HEK293 (cell line): ENCODE measurements around the gene PRX.
A peak's percentile ranks its signal among the peaks of the same experiment; 100 is the strongest.
"Not testable (repeated sequence)": the region's sequence is repeated elsewhere in the genome, so short reads cannot be mapped to it uniquely, and the experiment has no call there.

Source experiments
- CTCF ChIA-PET: fragments of 350-600 bp; formaldehyde crosslinking; extraction: SDS; loops from one replicate; lab custom pipeline; 2021; ENCODE audit warnings: antibody characterized with exemption; lab: Yijun Ruan, JAX
- POLR2A ChIA-PET: fragments of 300-600 bp; formaldehyde crosslinking; extraction: SDS; loops from one replicate; lab custom pipeline; 2020; ENCODE audit warnings: antibody characterized with exemption, inconsistent platforms; lab: Yijun Ruan, JAX
- H3K27ac ChIP-seq: fragments of 200-500 bp; sonication (Bioruptor generic); 2 replicates; pipeline ENCODE4 v1.5.1; 2014; ENCODE audit warnings: low read depth, low read length, control low read depth, inconsistent platforms; ENCODE audit errors: extremely low read depth
- H3K36me3 ChIP-seq, 2 experiments: fragments of 200-500 bp in 1 of 2; sonication (Bioruptor generic) in 1 of 2; 1 replicate in 1 of 2; 2 replicates in 1 of 2; pipeline ENCODE4 v1.5.1; 2014 to 2017; ENCODE audit warnings: inconsistent platforms in 2 of 2, low read length in 2 of 2; ENCODE audit not compliant: control insufficient read depth in 2 of 2, insufficient read depth in 1 of 2
- H3K4me1 ChIP-seq: fragments of 200-500 bp; sonication (Bioruptor generic); 2 replicates; pipeline ENCODE4 v1.5.1; 2014; ENCODE audit warnings: mild to moderate bottlenecking, low read length, inconsistent platforms; ENCODE audit not compliant: control insufficient read depth, insufficient read depth
- H3K4me3 ChIP-seq: 2 replicates; pipeline ENCODE4 v1.5.1; 2011; ENCODE audit warnings: low read depth, mild to moderate bottlenecking, control low read depth, low read length, moderate library complexity
- H3K9me3 ChIP-seq: fragments of 200-500 bp; sonication (Bioruptor generic); 2 replicates; pipeline ENCODE4 v1.5.1; 2014; ENCODE audit warnings: low read depth, low read length, inconsistent platforms; ENCODE audit not compliant: control insufficient read depth, insufficient read depth
- CTCF ChIP-seq: fragments of 450-650 bp; formaldehyde crosslinking; IDR thresholded peaks from 2 replicates; pipeline ENCODE4 v1.5.1; 2016; ENCODE audit warnings: missing biosample characterization, missing genetic modification characterization
- REPIN1 ChIP-seq: fragments of 450-650 bp; formaldehyde crosslinking; IDR thresholded peaks from 2 replicates; pipeline ENCODE4 v1.5.1; 2017; ENCODE audit warnings: missing biosample characterization, missing genetic modification characterization, low read depth
- ZBTB1 ChIP-seq: fragments of 450-650 bp; formaldehyde crosslinking; IDR thresholded peaks from 2 replicates; pipeline ENCODE4 v1.5.1; 2016; ENCODE audit warnings: missing biosample characterization, missing genetic modification characterization
- ZNF121 ChIP-seq: fragments of 450-650 bp; formaldehyde crosslinking; IDR thresholded peaks from 2 replicates; pipeline ENCODE4 v1.5.1; 2016; ENCODE audit warnings: missing biosample characterization, missing genetic modification characterization
- ZNF132 ChIP-seq: fragments of 450-650 bp; formaldehyde crosslinking; IDR thresholded peaks from 2 replicates; pipeline ENCODE4 v1.5.1; 2017; ENCODE audit warnings: missing biosample characterization, missing genetic modification characterization, borderline replicate concordance
- ZNF223 ChIP-seq: fragments of 450-650 bp; formaldehyde crosslinking; IDR thresholded peaks from 2 replicates; pipeline ENCODE4 v1.5.1; 2016; ENCODE audit warnings: missing biosample characterization, missing genetic modification characterization
- ZNF354C ChIP-seq: fragments of 450-650 bp; formaldehyde crosslinking; IDR thresholded peaks from 2 replicates; pipeline ENCODE4 v1.5.1; 2016; ENCODE audit warnings: missing biosample characterization, missing genetic modification characterization, low read depth, borderline replicate concordance
- ZNF549 ChIP-seq: fragments of 450-650 bp; IDR thresholded peaks from 2 replicates; pipeline ENCODE4 v1.5.1; 2018; ENCODE audit warnings: missing biosample characterization, missing genetic modification characterization, mild to moderate bottlenecking, inconsistent platforms, moderate library complexity
- ZNF585B ChIP-seq: fragments of 450-650 bp; formaldehyde crosslinking; IDR thresholded peaks from 2 replicates; pipeline ENCODE4 v1.5.1; 2016; ENCODE audit warnings: missing biosample characterization, missing genetic modification characterization
- ZNF624 ChIP-seq: fragments of 450-650 bp; formaldehyde crosslinking; IDR thresholded peaks from 2 replicates; pipeline ENCODE4 v1.5.1; 2017; ENCODE audit warnings: missing biosample characterization, missing genetic modification characterization
- ZSCAN23 ChIP-seq: fragments of 450-650 bp; formaldehyde crosslinking; IDR thresholded peaks from 2 replicates; pipeline ENCODE4 v1.5.1; 2016; ENCODE audit warnings: missing biosample characterization, missing genetic modification characterization
- ZSCAN4 ChIP-seq: fragments of 450-650 bp; formaldehyde crosslinking; IDR thresholded peaks from 2 replicates; pipeline ENCODE4 v1.5.1; 2017; ENCODE audit warnings: missing biosample characterization, missing genetic modification characterization
- TF ChIP-seq, protein P1 (sequence below): fragments of 450-650 bp; formaldehyde crosslinking; IDR thresholded peaks from 2 replicates; pipeline ENCODE4 v1.5.1; 2016; ENCODE audit warnings: missing biosample characterization, missing genetic modification characterization, borderline replicate concordance

Gene PRX

GRCh38 chr19:40410030-40410389, 3.2 kb downstream of the PRX start (continued):
- TF ChIP-seq ZNF549 (tag by site-specific recombination) = no peak

DNA sequence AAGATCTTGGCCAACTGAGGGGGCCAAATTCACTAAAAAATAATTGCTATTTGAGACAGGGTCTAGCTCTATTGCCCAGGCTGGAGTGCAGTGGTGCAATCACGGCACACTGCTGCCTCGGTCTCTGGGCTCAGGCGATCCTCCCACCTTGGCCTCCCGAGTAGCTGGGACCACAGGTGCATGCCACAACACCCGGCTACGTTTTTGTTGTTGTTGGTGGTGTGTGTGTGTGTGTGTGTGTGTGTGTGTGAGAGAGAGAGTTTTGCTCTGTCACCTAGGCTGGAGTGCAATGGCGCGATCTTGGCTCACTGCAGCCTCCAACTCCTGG, 4.6 kb downstream of the PRX start:
- not testable (repeated sequence) for H3K36me3 ChIP-seq, H3K27ac ChIP-seq, H3K9me3 ChIP-seq, H3K4me3 ChIP-seq, H3K4me1 ChIP-seq
- POLR2A ChIA-PET = interaction anchor here (1.2 to 1.8 kb wide), 2 partner anchors 18 to 34 kb away, joined by 4 to 6 read pairs; partner anchors contain the start of gene SERTAD1
- CTCF ChIA-PET = interaction anchor here (0.6 to 4.4 kb wide), 7 partner anchors 12 to 113 kb away, joined by 3 to 37 read pairs (median 4); partner anchors contain the start of gene SERTAD1
- TF ChIP-seq ZNF121 (tag by site-specific recombination) = peak; percentile 98
- peak; percentile 29 for TF ChIP-seq ZSCAN4

DNA sequence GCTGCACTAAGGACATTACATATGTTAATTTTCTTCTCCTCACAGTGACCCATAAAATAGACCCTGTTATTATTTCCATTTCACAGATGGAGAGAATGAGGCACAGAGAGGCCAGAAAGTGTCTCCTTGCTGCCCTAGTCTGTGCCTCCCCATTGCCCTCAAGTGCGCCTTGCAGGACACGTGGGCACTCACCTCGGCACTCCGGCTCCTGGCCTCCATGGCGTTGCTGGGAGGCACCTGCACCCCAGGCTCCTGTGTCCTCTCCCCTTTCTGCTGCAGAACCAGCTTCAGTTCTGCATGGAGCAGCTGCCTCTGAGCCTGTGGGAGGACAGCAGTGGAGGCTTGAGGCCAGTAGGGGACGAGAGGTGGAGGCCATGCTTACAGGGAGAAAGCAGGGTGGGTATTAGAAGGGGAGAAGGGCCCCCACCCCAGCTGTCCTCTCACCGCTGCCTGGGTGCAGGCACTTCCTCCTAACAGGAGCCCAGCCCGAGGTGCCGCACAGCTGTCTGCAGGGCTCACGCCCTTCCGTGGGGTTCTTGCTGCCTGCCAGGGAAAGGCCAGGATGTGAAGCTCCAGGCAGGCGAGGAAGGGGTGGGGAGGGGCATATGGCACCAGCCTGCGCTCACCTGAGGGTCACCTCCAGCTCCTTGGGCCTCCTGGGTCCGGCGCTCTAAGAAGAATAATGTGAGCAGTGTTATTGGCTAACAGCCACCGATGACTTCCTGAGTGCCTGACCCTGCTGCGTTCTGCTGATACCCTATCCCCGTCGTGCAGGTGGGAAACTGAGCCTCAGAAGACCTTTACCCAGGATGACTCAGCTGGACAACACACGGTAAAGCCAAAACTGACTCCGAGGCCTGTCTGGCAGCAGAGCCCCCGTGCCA, 5.2 kb downstream of the PRX start:
- H3K9me3 ChIP-seq = no peaks in the 10 kb centered on the region
- no peak overlapping the region for H3K27ac ChIP-seq
- no peaks in the 10 kb centered on the region for H3K36me3 ChIP-seq
- TF ChIP-seq ZSCAN23 (tag by site-specific recombination) = no peak
- no peak for TF ChIP-seq ZNF132 (tag by site-specific recombination)
- TF ChIP-seq CTCF (tag by site-specific recombination) = no peak
- TF ChIP-seq ZNF223 = no peak
- no peak for TF ChIP-seq ZBTB1 (tag by site-specific recombination)
- TF ChIP-seq ZNF354C (tag by site-specific recombination) = no peak
- TF ChIP-seq, protein P1, sequence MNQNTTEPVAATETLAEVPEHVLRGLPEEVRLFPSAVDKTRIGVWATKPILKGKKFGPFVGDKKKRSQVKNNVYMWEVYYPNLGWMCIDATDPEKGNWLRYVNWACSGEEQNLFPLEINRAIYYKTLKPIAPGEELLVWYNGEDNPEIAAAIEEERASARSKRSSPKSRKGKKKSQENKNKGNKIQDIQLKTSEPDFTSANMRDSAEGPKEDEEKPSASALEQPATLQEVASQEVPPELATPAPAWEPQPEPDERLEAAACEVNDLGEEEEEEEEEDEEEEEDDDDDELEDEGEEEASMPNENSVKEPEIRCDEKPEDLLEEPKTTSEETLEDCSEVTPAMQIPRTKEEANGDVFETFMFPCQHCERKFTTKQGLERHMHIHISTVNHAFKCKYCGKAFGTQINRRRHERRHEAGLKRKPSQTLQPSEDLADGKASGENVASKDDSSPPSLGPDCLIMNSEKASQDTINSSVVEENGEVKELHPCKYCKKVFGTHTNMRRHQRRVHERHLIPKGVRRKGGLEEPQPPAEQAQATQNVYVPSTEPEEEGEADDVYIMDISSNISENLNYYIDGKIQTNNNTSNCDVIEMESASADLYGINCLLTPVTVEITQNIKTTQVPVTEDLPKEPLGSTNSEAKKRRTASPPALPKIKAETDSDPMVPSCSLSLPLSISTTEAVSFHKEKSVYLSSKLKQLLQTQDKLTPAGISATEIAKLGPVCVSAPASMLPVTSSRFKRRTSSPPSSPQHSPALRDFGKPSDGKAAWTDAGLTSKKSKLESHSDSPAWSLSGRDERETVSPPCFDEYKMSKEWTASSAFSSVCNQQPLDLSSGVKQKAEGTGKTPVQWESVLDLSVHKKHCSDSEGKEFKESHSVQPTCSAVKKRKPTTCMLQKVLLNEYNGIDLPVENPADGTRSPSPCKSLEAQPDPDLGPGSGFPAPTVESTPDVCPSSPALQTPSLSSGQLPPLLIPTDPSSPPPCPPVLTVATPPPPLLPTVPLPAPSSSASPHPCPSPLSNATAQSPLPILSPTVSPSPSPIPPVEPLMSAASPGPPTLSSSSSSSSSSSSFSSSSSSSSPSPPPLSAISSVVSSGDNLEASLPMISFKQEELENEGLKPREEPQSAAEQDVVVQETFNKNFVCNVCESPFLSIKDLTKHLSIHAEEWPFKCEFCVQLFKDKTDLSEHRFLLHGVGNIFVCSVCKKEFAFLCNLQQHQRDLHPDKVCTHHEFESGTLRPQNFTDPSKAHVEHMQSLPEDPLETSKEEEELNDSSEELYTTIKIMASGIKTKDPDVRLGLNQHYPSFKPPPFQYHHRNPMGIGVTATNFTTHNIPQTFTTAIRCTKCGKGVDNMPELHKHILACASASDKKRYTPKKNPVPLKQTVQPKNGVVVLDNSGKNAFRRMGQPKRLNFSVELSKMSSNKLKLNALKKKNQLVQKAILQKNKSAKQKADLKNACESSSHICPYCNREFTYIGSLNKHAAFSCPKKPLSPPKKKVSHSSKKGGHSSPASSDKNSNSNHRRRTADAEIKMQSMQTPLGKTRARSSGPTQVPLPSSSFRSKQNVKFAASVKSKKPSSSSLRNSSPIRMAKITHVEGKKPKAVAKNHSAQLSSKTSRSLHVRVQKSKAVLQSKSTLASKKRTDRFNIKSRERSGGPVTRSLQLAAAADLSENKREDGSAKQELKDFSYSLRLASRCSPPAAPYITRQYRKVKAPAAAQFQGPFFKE = no peak
- no peak for TF ChIP-seq ZNF624 (tag by site-specific recombination)
- no peak for TF ChIP-seq ZNF585B (tag by site-specific recombination)
- no peak for TF ChIP-seq REPIN1
- TF ChIP-seq, all 188 proteins: peak for 0
- CTCF ChIA-PET = interaction anchor here (0.8 to 1.6 kb wide), 6 partner anchors 13 to 227 kb away, joined by 3 to 6 read pairs (median 4); partner anchors contain the start of gene SERTAD1
- Histone ChIP-seq H3K4me3 (no peak overlapping the region), H3K4me1 (peaks cover 8% of the 10 kb centered on the region)
- POLR2A ChIA-PET = interaction anchor here (1.1 to 2.4 kb wide), 3 partner anchors 13 to 35 kb away, joined by 3 to 7 read pairs (median 4); no protein-coding TSS in a partner anchor
